ENCODE measurements around the gene GPR108. TPM values are rescaled to one million over a fixed set of nuclear protein-coding genes. Genes with fewer than 3 reads are reported as not detected.
A peak's percentile ranks its signal among the peaks of the same experiment; 100 is the strongest.

The GPR108 gene
- total and polyA plus RNA-seq, 2 of the 13 experiments (the other 11 are each of a cell fraction or from before 2014, with no cell fraction given): 36.4 to 63.0 TPM

DNA sequence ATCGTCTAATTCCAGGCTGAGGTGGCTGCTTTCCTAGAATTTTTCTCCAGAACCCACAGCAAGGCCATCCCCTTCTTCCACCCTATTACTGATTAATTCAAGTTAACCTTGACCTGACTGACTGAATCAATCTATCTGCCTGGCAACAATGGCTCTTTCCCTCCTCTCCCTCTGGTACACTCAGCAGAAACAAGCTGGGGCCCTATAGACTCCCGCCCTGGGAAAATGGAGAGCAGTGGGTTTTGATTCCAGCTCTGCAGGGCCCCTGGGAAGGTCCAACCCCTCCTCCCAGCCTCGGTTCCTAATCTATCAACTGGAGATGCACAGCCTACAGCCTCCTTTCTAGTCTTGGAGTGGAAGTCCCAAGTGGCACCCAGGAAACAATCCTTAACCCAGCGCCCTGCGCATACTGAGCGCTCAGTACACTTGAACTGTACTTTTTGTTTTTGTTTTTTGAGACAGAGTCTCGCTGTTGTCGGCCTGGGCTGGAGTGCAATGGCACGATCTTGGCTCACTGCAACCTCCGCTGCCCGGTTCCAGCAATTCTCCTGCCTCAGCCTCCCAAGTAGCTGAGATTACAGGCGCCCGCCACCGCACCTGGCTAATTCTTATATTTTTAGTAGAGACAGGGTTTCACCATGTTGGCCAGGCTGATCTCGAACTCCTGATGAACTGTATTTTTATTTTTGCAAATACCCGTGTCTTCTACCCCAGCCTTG lies 11.7 kb downstream of the GPR108 start (continued):
- TF ChIP-seq, protein P1, sequence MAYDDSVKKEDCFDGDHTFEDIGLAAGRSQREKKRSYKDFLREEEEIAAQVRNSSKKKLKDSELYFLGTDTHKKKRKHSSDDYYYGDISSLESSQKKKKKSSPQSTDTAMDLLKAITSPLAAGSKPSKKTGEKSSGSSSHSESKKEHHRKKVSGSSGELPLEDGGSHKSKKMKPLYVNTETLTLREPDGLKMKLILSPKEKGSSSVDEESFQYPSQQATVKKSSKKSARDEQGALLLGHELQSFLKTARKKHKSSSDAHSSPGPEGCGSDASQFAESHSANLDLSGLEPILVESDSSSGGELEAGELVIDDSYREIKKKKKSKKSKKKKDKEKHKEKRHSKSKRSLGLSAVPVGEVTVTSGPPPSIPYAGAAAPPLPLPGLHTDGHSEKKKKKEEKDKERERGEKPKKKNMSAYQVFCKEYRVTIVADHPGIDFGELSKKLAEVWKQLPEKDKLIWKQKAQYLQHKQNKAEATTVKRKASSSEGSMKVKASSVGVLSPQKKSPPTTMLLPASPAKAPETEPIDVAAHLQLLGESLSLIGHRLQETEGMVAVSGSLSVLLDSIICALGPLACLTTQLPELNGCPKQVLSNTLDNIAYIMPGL (CRISPR knock-in tag; IDR thresholded peaks at IDR 0.05; ENCODE audit: borderline replicate concordance in 1 of 2, low read depth in 1 of 2): no peak; a peak in 1 of 4 replicates
- TF ChIP-seq KLF6 (CRISPR knock-in tag; IDR thresholded peaks at IDR 0.05) (0 out of 2 replicates have a peak, but pooled peaks have one; percentile 16), ZNF891 (CRISPR knock-in tag; IDR thresholded peaks at IDR 0.05) (no peak), HOXA3 (CRISPR knock-in tag; IDR thresholded peaks at IDR 0.05) (peak; percentile 50; the same call in 1 of the 2 replicates), LCORL (IDR thresholded peaks at IDR 0.05) (no peak), LCORL (CRISPR knock-in tag; IDR thresholded peaks at IDR 0.05) (0 out of 2 replicates have a peak, but pooled peaks have one; percentile 48), ZNF569 (CRISPR knock-in tag; IDR thresholded peaks at IDR 0.05; ENCODE audit: borderline replicate concordance) (no peak), U2AF2 (IDR thresholded peaks at IDR 0.05; ENCODE audit: low read depth, low read length) (no peak), HMGA1 (CRISPR knock-in tag; conservative IDR thresholded peaks at IDR 0.05) (no peak), MYC (CRISPR knock-in tag; IDR thresholded peaks at IDR 0.05; ENCODE audit: borderline replicate concordance) (0 out of 2 replicates have a peak, but pooled peaks have one; percentile 23), CEBPG (CRISPR knock-in tag; IDR thresholded peaks at IDR 0.05) (peak; percentile 3; the same call in 1 of the 2 replicates), ZFP36L2 (CRISPR knock-in tag; IDR thresholded peaks at IDR 0.05) (no peak), ZNF879 (CRISPR knock-in tag; IDR thresholded peaks at IDR 0.05) (no peak), PHF21A (CRISPR knock-in tag; IDR thresholded peaks at IDR 0.05) (peak; percentile 76; the same call in 1 of the 2 replicates)
- TF ChIP-seq, protein P2, sequence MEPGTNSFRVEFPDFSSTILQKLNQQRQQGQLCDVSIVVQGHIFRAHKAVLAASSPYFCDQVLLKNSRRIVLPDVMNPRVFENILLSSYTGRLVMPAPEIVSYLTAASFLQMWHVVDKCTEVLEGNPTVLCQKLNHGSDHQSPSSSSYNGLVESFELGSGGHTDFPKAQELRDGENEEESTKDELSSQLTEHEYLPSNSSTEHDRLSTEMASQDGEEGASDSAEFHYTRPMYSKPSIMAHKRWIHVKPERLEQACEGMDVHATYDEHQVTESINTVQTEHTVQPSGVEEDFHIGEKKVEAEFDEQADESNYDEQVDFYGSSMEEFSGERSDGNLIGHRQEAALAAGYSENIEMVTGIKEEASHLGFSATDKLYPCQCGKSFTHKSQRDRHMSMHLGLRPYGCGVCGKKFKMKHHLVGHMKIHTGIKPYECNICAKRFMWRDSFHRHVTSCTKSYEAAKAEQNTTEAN (CRISPR knock-in tag; conservative IDR thresholded peaks at IDR 0.05): 0 out of 2 replicates have a peak, but pooled peaks have one; percentile 32
- TF ChIP-seq, protein P3, sequence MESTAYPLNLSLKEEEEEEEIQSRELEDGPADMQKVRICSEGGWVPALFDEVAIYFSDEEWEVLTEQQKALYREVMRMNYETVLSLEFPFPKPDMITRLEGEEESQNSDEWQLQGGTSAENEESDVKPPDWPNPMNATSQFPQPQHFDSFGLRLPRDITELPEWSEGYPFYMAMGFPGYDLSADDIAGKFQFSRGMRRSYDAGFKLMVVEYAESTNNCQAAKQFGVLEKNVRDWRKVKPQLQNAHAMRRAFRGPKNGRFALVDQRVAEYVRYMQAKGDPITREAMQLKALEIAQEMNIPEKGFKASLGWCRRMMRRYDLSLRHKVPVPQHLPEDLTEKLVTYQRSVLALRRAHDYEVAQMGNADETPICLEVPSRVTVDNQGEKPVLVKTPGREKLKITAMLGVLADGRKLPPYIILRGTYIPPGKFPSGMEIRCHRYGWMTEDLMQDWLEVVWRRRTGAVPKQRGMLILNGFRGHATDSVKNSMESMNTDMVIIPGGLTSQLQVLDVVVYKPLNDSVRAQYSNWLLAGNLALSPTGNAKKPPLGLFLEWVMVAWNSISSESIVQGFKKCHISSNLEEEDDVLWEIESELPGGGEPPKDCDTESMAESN (CRISPR knock-in tag; conservative IDR thresholded peaks at IDR 0.05): no peak
- TF ChIP-seq, protein P4, sequence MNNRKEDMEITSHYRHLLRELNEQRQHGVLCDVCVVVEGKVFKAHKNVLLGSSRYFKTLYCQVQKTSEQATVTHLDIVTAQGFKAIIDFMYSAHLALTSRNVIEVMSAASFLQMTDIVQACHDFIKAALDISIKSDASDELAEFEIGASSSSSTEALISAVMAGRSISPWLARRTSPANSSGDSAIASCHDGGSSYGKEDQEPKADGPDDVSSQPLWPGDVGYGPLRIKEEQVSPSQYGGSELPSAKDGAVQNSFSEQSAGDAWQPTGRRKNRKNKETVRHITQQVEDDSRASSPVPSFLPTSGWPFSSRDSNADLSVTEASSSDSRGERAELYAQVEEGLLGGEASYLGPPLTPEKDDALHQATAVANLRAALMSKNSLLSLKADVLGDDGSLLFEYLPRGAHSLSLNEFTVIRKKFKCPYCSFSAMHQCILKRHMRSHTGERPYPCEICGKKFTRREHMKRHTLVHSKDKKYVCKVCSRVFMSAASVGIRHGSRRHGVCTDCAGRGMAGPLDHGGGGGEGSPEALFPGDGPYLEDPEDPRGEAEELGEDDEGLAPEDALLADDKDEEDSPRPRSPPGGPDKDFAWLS (CRISPR knock-in tag; IDR thresholded peaks at IDR 0.05; ENCODE audit: borderline replicate concordance): no peak
- TF ChIP-seq, protein P5, sequence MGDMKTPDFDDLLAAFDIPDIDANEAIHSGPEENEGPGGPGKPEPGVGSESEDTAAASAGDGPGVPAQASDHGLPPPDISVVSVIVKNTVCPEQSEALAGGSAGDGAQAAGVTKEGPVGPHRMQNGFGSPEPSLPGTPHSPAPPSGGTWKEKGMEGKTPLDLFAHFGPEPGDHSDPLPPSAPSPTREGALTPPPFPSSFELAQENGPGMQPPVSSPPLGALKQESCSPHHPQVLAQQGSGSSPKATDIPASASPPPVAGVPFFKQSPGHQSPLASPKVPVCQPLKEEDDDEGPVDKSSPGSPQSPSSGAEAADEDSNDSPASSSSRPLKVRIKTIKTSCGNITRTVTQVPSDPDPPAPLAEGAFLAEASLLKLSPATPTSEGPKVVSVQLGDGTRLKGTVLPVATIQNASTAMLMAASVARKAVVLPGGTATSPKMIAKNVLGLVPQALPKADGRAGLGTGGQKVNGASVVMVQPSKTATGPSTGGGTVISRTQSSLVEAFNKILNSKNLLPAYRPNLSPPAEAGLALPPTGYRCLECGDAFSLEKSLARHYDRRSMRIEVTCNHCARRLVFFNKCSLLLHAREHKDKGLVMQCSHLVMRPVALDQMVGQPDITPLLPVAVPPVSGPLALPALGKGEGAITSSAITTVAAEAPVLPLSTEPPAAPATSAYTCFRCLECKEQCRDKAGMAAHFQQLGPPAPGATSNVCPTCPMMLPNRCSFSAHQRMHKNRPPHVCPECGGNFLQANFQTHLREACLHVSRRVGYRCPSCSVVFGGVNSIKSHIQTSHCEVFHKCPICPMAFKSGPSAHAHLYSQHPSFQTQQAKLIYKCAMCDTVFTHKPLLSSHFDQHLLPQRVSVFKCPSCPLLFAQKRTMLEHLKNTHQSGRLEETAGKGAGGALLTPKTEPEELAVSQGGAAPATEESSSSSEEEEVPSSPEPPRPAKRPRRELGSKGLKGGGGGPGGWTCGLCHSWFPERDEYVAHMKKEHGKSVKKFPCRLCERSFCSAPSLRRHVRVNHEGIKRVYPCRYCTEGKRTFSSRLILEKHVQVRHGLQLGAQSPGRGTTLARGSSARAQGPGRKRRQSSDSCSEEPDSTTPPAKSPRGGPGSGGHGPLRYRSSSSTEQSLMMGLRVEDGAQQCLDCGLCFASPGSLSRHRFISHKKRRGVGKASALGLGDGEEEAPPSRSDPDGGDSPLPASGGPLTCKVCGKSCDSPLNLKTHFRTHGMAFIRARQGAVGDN (CRISPR knock-in tag; IDR thresholded peaks at IDR 0.05): peak; percentile 47
